ENCODE data around the gene C14orf119.

- TF ChIP-seq CTCF (IDR thresholded peaks at IDR 0.05 in 4 of 5, conservative IDR thresholded peaks at IDR 0.05 in 1 of 5) = no peak
- no peak for TF ChIP-seq POLR2A (IDR thresholded peaks at IDR 0.05)
Observed at GRCh38 chr14:23049011-23049410, 46.3 kb upstream of the C14orf119 start.

Data from gastrocnemius medialis (tissue), 4 donors.